ENCODE measurements around the gene PGP. TPM values are rescaled to one million over a fixed set of nuclear protein-coding genes. Genes with fewer than 3 reads are reported as not detected.

PGP gene
- total RNA-seq, 4 donors from 2014 or later = 21.7 to 25.6 (median 23.1) TPM

GRCh38 chr16:2181952-2182351, 32.7 kb downstream of the PGP start:
- Histone ChIP-seq H3K4me1 (no peaks in the 10 kb centered on the region), H3K4me3 (no peak overlapping the region), H3K9me3 (no peaks in the 10 kb centered on the region), H3K27ac (no peak overlapping the region), H3K36me3 (peaks cover 0 to 16% (median 0%) of the 10 kb centered on the region in 3 donors), H3K27me3 (no peaks in the 10 kb centered on the region)
- DNase-seq = no peak
- TF ChIP-seq, protein P1, sequence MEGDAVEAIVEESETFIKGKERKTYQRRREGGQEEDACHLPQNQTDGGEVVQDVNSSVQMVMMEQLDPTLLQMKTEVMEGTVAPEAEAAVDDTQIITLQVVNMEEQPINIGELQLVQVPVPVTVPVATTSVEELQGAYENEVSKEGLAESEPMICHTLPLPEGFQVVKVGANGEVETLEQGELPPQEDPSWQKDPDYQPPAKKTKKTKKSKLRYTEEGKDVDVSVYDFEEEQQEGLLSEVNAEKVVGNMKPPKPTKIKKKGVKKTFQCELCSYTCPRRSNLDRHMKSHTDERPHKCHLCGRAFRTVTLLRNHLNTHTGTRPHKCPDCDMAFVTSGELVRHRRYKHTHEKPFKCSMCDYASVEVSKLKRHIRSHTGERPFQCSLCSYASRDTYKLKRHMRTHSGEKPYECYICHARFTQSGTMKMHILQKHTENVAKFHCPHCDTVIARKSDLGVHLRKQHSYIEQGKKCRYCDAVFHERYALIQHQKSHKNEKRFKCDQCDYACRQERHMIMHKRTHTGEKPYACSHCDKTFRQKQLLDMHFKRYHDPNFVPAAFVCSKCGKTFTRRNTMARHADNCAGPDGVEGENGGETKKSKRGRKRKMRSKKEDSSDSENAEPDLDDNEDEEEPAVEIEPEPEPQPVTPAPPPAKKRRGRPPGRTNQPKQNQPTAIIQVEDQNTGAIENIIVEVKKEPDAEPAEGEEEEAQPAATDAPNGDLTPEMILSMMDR (IDR thresholded peaks at IDR 0.05) = no peak
- TF ChIP-seq POLR2A (IDR thresholded peaks at IDR 0.05) = no peak

GRCh38 chr16:2180962-2181923, 33.4 kb downstream of the PGP start:
- no peaks in the 10 kb centered on the region for H3K4me1 ChIP-seq
- no peaks in the 10 kb centered on the region for H3K9me3 ChIP-seq
- H3K4me3 ChIP-seq = no peak overlapping the region
- peaks cover 0 to 23% (median 0%) of the 10 kb centered on the region in 3 donors for H3K36me3 ChIP-seq
- no peak for DNase-seq
- H3K27me3 ChIP-seq = no peaks in the 10 kb centered on the region
- H3K27ac ChIP-seq = no peak overlapping the region
- TF ChIP-seq, protein P1 (IDR thresholded peaks at IDR 0.05) = no peak
- TF ChIP-seq POLR2A (IDR thresholded peaks at IDR 0.05) = no peak

DNA sequence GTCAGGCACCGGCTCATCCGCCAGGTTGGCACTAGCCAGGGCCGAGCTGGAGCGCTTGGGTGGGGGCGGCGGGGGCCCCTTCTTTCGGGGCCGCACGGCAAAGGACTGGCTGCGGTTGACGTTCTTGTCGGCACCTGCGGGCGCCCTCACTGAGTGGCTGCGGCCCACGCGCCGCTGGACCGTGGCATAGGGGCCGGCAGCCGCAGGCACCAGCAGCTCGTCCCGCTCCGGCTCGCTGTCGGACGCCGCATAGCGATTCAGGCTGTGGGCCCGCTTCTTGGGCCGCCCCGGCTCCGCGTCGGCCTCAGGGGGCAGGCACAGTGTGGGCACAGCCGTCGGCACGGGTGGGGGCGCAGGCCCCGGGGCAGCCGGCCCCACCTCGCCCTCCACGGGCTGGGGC, 34.2 kb downstream of the PGP start:
- DNase-seq = no peak
- no peak overlapping the region for H3K4me3 ChIP-seq
- H3K36me3 ChIP-seq = peaks cover 0 to 31% (median 0%) of the 10 kb centered on the region in 3 donors
- no peaks in the 10 kb centered on the region for H3K9me3 ChIP-seq
- H3K27ac ChIP-seq = no peak overlapping the region
- no peaks in the 10 kb centered on the region for H3K4me1 ChIP-seq
- TF ChIP-seq POLR2A (IDR thresholded peaks at IDR 0.05) = no peak
- TF ChIP-seq, protein P1 (IDR thresholded peaks at IDR 0.05) = no peak
- H3K27me3 ChIP-seq = no peaks in the 10 kb centered on the region

- Histone ChIP-seq H3K27ac (no peak overlapping the region), H3K36me3 (peaks cover 0 to 40% (median 0%) of the 10 kb centered on the region in 3 donors)
Measured at GRCh38 chr16:2179576-2179975, 35.1 kb downstream of the PGP start.

GRCh38 chr16:2179107-2179501, 35.5 kb downstream of the PGP start:
- Histone ChIP-seq H3K9me3 (no peaks in the 10 kb centered on the region), H3K36me3 (peaks cover 0 to 44% (median 0%) of the 10 kb centered on the region in 3 donors), H3K27ac (no peak overlapping the region), H3K4me3 (no peak overlapping the region), H3K27me3 (no peaks in the 10 kb centered on the region), H3K4me1 (no peaks in the 10 kb centered on the region)
- no peak for TF ChIP-seq POLR2A (IDR thresholded peaks at IDR 0.05)
- TF ChIP-seq, protein P1 (IDR thresholded peaks at IDR 0.05) = no peak
- DNase-seq = no peak

More at GRCh38 chr16:2179576-2179975, 35.1 kb downstream of the PGP start:
- TF ChIP-seq, protein P1 (IDR thresholded peaks at IDR 0.05) = no peak
- TF ChIP-seq POLR2A (IDR thresholded peaks at IDR 0.05) = no peak
- Histone ChIP-seq H3K9me3 (no peaks in the 10 kb centered on the region), H3K4me1 (no peaks in the 10 kb centered on the region), H3K4me3 (no peak overlapping the region), H3K27me3 (no peaks in the 10 kb centered on the region)
- DNase-seq = no peak

Data from Peyer's patch (tissue), 4 donors.